NCI-H345 treated with DMSO at 0.1 percent for 48 hours (cell line): Measurements from ENCODE around the gene DTNB.

Source experiments
- DNase-seq: peaks from one replicate; lab custom pipeline; 2025; ENCODE audit not compliant: unreplicated experiment; lab: John Stamatoyannopoulos, UW

The DTNB gene

GRCh38 chr2:25473758-25474340 is 199.5 kb downstream of the DTNB start:
- DNase-seq, result peak; percentile 79

- DNase-seq, result no peak
Measured at GRCh38 chr2:25473131-25473530, 200.2 kb downstream of the DTNB start.

- DNase-seq, result no peak
Measured at GRCh38 chr2:25470806-25471205, 202.6 kb downstream of the DTNB start.

GRCh38 chr2:25467743-25468142 is 205.6 kb downstream of the DTNB start:
- no peak for DNase-seq

GRCh38 chr2:25462021-25462420 is 211.4 kb downstream of the DTNB start:
- no peak for DNase-seq

DNA sequence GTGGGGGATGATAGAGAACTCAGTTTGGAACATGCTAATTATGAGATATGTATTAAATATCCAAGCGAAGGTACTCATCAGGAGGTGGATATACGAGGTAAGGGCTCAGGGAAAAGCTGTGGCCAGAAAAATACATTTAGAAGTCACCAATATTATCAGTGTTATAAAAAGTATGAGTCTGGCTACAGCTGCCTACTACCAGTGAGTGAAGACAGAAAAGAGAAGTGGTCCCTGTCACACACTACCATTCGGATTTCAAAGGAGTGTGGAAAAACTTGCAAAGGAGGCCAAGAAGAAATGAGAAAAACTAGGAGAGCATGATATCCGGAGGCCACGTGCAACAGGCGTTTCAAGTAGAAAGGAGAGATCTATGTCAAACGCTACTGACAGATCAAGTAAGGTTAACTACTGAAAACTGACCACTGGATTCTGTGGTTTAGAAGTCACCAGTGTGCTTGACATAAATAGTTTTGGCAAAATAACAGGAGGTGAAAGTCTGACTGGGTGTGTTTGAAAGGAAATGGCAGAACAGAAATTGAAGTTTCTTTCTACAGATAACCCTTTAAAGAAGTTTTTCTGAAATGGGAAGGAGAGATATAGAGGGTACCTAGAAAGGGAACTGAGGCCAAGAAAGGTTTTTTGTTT is 213.0 kb downstream of the DTNB start:
- DNase-seq, result no peak

- no peak for DNase-seq
Measured at GRCh38 chr2:25454824-25455611, 218.4 kb downstream of the DTNB start.

DNA sequence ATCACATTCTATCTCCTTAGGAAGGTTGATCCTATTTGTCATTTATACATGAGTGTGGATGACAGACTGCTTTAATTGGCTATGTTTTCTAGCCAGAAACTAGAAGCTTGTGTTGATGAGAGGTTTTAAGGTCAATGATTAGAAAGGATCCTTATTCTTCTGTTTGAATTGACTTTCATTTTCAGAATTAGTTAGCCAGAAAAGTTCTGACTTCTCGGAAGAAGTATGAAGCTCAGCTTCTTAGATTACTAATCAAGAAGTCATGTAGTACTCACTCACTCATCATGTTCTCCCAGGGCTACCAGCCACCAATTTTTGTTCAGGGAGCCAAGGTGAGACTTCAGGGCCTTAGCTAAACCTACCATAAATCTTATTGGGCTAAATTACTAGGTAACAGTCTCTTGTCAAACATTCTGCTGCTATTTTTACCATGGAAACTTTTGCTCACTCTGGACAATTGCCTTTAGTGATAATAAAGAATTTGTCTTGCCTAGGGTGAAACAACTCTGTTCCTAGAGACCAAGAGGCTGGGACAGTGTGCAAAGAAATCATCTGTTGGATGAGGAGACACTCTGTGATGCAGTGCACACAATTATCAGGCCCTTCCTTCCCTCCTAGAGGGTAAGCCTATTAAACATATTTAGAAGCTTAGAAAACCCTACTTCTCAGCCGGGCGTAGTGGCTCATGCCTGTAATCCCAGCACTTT is 220.0 kb downstream of the DTNB start:
- no peak for DNase-seq

DNA sequence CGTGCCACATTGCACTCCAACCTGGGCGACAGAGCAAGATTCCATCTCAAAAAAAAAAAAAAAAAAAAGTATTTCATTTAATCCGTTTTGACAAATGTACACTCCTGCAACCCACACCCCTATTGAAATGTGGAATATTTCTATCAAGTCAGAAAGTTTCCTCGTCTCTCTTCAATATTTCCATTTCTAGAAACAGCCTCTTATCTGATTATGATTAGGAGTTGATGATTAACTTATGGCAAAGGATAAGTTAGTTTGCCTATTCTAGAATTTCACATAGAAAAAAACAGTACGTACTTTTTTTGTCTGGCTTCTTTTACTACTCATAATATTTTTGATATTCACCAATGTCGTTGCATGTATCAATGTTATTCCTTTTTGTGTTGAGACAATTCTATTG is 224.6 kb downstream of the DTNB start:
- no peak for DNase-seq

- no peak for DNase-seq
Measured at GRCh38 chr2:25447018-25447417, 226.4 kb downstream of the DTNB start.

DNA sequence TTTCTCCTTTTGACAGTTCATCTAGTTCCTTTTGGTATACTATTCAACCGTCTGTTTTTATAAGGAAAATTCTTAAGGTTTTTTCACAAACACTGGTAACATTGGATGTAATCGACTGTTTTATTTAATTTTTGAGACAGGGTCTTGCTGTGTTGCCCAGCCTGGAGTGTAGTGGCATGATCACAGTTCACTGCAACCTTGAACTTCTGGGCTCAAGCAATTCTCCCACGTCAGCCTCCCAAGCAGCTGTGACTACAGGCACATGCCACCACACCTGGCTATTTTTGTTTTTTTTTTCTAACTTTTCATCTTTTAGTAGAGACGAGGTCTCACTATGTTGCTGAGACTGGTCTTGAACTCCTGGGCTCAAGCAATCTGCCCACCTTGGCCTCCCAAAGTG is 227.3 kb downstream of the DTNB start:
- no peak for DNase-seq

- no peak for DNase-seq
Measured at GRCh38 chr2:25445464-25445863, 227.9 kb downstream of the DTNB start.

DNA sequence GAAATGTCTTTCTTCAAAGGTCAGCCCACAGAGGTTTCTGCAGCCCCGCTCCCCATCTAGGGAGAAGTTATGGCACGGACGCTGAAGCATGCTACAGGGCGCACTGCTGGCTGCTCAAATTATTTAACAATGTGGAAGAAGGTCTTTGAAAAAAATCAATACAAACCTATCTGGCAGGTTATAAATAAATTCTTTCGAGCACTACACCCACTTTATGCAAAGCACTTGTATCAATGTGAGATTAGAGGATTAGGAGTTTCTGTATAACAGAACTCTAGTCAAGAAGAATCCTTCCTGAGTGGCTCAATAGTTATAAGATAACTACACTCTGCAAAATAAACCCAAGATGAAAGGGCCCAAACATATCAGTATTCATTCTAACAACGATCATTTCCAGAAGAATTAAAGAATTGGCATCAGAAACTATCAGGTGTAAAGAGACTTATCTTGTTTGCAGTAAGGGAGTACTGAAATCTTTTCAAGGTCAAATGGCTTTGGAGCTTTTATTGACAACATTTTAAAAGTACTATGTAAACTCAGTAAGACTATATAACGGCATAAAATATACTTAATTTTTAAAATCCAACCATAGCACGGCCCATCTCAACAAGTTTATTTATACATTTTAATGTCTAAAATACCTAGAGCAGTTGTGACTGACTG is 228.6 kb downstream of the DTNB start:
- no peak for DNase-seq

- DNase-seq, result no peak
Measured at GRCh38 chr2:25443766-25444165, 229.6 kb downstream of the DTNB start.

GRCh38 chr2:25441353-25441752 is 232.0 kb downstream of the DTNB start:
- no peak for DNase-seq

GRCh38 chr2:25438793-25439192 is 234.6 kb downstream of the DTNB start:
- DNase-seq, result no peak

DNA sequence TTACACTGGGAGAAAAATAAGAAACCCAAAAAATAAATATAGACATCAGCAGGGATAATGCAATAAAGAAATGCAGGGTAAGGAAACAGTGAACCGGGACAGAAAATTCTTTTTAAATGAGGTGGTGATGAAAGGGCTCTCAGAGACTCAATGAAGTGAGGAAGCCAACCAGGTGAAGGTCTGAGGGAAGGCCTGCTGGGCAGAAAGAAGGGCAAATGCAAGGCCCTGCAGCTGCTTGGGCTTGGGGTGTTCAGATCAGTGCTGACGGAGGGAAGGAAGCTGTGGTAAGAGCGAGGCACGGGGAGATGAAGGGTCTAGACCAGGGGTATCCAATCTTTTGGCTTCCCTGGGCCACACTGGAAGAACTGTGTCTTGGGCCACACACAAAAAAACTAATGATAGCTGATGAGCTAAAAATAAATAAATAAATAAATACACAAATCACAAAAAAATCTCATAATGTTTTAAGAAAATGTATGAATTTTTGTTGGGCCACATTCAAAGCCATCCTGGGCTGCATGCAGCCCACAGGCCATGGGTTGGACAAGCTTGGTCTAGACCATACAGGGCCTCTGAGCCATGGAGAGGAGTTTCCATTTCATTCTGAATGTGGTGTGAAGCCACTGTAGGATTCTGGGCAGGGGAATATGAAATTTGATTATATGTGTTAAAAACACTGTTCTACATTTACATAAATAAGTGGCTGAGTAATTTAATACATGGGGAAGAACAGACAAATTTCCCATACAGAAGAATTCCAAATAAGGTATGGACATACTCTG is 235.3 kb downstream of the DTNB start:
- DNase-seq, result no peak

DNA sequence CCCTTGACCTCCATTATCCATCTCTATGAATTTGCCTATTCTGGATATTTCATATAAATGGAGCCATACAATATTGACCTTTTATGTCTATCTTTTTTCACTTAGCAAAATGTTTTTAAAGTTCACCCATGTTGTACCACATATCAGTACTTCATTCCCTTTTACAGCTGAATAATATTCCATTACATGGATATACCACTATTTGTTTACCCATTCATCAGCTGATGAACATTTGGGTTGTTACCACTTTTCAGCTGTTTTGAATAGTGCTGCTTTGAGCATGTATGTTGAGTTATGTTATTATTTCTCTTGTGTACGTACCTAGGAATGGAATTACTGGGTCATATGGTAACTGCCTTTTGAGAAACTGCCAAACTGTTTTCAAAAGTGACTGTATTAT is 238.0 kb downstream of the DTNB start:
- no peak for DNase-seq

DNA sequence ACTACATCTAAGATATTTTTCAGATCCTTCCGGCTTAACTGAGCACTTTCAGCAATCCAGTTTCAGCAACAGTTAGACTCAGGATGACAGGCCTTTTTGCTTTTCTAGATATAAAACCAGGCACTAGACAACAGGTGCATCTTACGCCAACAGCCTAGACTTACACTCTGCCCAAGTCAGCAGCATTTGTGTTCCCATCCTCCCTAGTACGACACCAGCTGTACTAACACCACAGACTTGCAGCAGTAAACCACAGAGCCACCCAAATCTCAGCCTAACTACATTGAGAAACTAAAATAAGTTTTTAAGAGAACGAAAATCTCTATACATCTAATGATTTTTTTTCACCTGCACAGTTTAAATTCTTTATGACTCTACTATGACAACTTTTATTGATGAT is 241.8 kb downstream of the DTNB start:
- DNase-seq, result no peak

- no peak for DNase-seq
Measured at GRCh38 chr2:25430556-25430955, 242.8 kb downstream of the DTNB start.
